HepG2 (cell line): ENCODE measurements around the gene EYA2. TPM values are rescaled to one million over a fixed set of nuclear protein-coding genes. Genes with fewer than 3 reads are reported as not detected.

ENCODE experiments used
- ASH2L ChIP-seq: fragments of 300-600, 200-600 bp; sonication (generic); IDR thresholded peaks from 2 replicates; pipeline ENCODE4 v1.7.0; 2017; ENCODE audit warnings: low read depth, mild to moderate bottlenecking, moderate library complexity, mixed read lengths, low read length; ENCODE audit not compliant: insufficient read length
- BRF2 ChIP-seq: sonication (generic); formaldehyde crosslinking; IDR thresholded peaks from 2 replicates; pipeline ENCODE4 v1.8.1; 2022; ENCODE audit warnings: mild to moderate bottlenecking, missing genetic modification reagents
- CBX2 ChIP-seq, 2 experiments: fragments of 200-600 bp in 1 of 2; sonication (generic); formaldehyde crosslinking in 1 of 2; IDR thresholded peaks; 2 replicates each; pipeline versions ENCODE4 v1.7.0 to v1.8.1; 2018 to 2022; ENCODE audit warnings: low read depth in 2 of 2, low read length in 1 of 2, mild to moderate bottlenecking in 1 of 2, missing genetic modification reagents in 1 of 2
- DR1 ChIP-seq: sonication (generic); formaldehyde crosslinking; IDR thresholded peaks from 2 replicates; pipeline ENCODE4 v1.8.0; 2021; ENCODE audit warnings: mild to moderate bottlenecking, missing genetic modification reagents, inconsistent platforms
- FOXK1 ChIP-seq: sonication (generic); formaldehyde crosslinking; IDR thresholded peaks from 2 replicates; pipeline ENCODE4 v1.4.0; 2020; ENCODE audit warnings: low read depth, missing genetic modification reagents, borderline replicate concordance
- GPBP1L1 ChIP-seq: sonication (generic); formaldehyde crosslinking; IDR thresholded peaks from 2 replicates; pipeline ENCODE4 v1.5.0; 2020; ENCODE audit warnings: mild to moderate bottlenecking, missing genetic modification reagents
- JUNB ChIP-seq: sonication (generic); formaldehyde crosslinking; IDR thresholded peaks from 2 replicates; pipeline ENCODE4 v1.8.0; 2022; ENCODE audit warnings: missing genetic modification reagents, mild to moderate bottlenecking, borderline replicate concordance
- KDM4B ChIP-seq: sonication (generic); formaldehyde crosslinking; IDR thresholded peaks from 2 replicates; pipeline ENCODE4 v1.4.0; 2020; ENCODE audit warnings: missing genetic modification reagents
- NRL ChIP-seq: sonication (generic); formaldehyde crosslinking; IDR thresholded peaks from 2 replicates; pipeline ENCODE4 v1.5.0; 2020; ENCODE audit warnings: missing genetic modification reagents, mild to moderate bottlenecking, moderate library complexity, borderline replicate concordance
- PATZ1 ChIP-seq: sonication (generic); formaldehyde crosslinking; IDR thresholded peaks from 2 replicates; pipeline ENCODE4 v1.4.0; 2020; ENCODE audit warnings: missing genetic modification reagents
- PHF21A ChIP-seq: sonication (generic); formaldehyde crosslinking; IDR thresholded peaks from 2 replicates; pipeline ENCODE4 v1.5.0; 2020; ENCODE audit warnings: mild to moderate bottlenecking, missing genetic modification reagents
- RBAK ChIP-seq: sonication (generic); formaldehyde crosslinking; IDR thresholded peaks from 2 replicates; pipeline ENCODE4 v1.5.1; 2020; ENCODE audit warnings: mild to moderate bottlenecking, missing genetic modification reagents
- SIN3A ChIP-seq: IDR thresholded peaks from 2 replicates; pipeline ENCODE4 v1.6.1; 2011; ENCODE audit warnings: low read depth, mild to moderate bottlenecking, control low read depth, low read length, borderline replicate concordance
- SOX6 ChIP-seq, 2 experiments: fragments of 450-650 bp in 1 of 2; sonication (generic) in 1 of 2; formaldehyde crosslinking in 1 of 2; IDR thresholded peaks; 2 replicates each; pipeline versions ENCODE4 v1.4.0 to v1.6.1; 2017 to 2020; ENCODE audit warnings: antibody characterized with exemption in 1 of 2, mild to moderate bottlenecking in 1 of 2, missing genetic modification reagents in 1 of 2
- TEAD3 ChIP-seq: optimal IDR thresholded peaks from 2 replicates; pipeline ENCODE3; 2016; ENCODE audit warnings: borderline replicate concordance
- TGIF2 ChIP-seq: IDR thresholded peaks from 2 replicates; pipeline ENCODE4 v1.6.1; 2016; ENCODE audit warnings: control low read depth, missing compliant biosample characterization
- TMF1 ChIP-seq: sonication (generic); formaldehyde crosslinking; IDR thresholded peaks from 2 replicates; pipeline ENCODE4 v1.8.1; 2022; ENCODE audit warnings: low read depth, missing genetic modification reagents
- YY1 ChIP-seq: IDR thresholded peaks from 2 replicates; pipeline ENCODE4 v1.6.1; 2011; ENCODE audit warnings: low read length, low read depth, moderate library complexity, mild to moderate bottlenecking; ENCODE audit not compliant: insufficient read depth, insufficient replicate concordance
- ZFP36L2 ChIP-seq: sonication (generic); formaldehyde crosslinking; IDR thresholded peaks from 2 replicates; pipeline ENCODE4 v1.4.0; 2020; ENCODE audit warnings: missing genetic modification reagents
- ZNF512B ChIP-seq: sonication (generic); formaldehyde crosslinking; IDR thresholded peaks from 2 replicates; pipeline ENCODE4 v1.5.1; 2020; ENCODE audit warnings: missing genetic modification reagents, mild to moderate bottlenecking, borderline replicate concordance
- ZNF552 ChIP-seq: sonication (generic); formaldehyde crosslinking; IDR thresholded peaks from 2 replicates; pipeline ENCODE4 v1.9.0; 2022; ENCODE audit warnings: missing genetic modification reagents, mild to moderate bottlenecking, borderline replicate concordance
- ZNF740 ChIP-seq: sonication (generic); formaldehyde crosslinking; IDR thresholded peaks from 2 replicates; pipeline ENCODE4 v1.4.0; 2020; ENCODE audit warnings: missing genetic modification reagents
- ZSCAN21 ChIP-seq: sonication (generic); formaldehyde crosslinking; IDR thresholded peaks from 2 replicates; pipeline ENCODE4 v1.8.0; 2022; ENCODE audit warnings: mild to moderate bottlenecking, missing genetic modification reagents, moderate library complexity, borderline replicate concordance
- polyA plus RNA-seq, 8 experiments: library from polyadenylated mRNA; depleted of rRNA in 3 of 8; stranded (reverse) in 7 of 8; unstranded in 1 of 8; fragments of >200 nt; fragmentation: Illumina TruSeq in 4 of 8; extraction: Trizol in 4 of 8; gene quantifications; 2 replicates each; pipeline versions ENCODE4 v1.2.1 to v1.2.3, GENCODE V29; 2011 to 2016; ENCODE audit warnings: low read depth in 4 of 8, missing spikeins in 1 of 8, mixed read lengths in 1 of 8; ENCODE audit not compliant: insufficient read depth in 1 of 8
- total RNA-seq, 5 experiments: library from RNA; depleted of rRNA; stranded (reverse); fragments of >200 nt; fragmentation: Illumina TruSeq; extraction: Trizol; gene quantifications; 2 replicates each; pipeline ENCODE4 v1.2.3, GENCODE V29; 2016; ENCODE audit warnings: low read depth in 1 of 5

Gene EYA2
- total and polyA plus RNA-seq, 2 of the 13 experiments (the other 11 are each of a cell fraction or from before 2014, with no cell fraction given): not detected

- TF ChIP-seq ZFP36L2 (CRISPR knock-in tag): no peak
- TF ChIP-seq TGIF2 (CRISPR knock-in tag): no peak
- no peak for TF ChIP-seq FOXK1 (CRISPR knock-in tag)
- TF ChIP-seq CBX2 (IDR thresholded peaks at IDR 0.05; ENCODE audit: low read depth, low read length): no peak
- no peak for TF ChIP-seq CBX2 (CRISPR knock-in tag; IDR thresholded peaks at IDR 0.05; ENCODE audit: low read depth)
- 0 out of 2 replicates have a peak, but pooled peaks have one; percentile 6 for TF ChIP-seq PHF21A (CRISPR knock-in tag)
- TF ChIP-seq PATZ1 (CRISPR knock-in tag): no peak
- TF ChIP-seq SIN3A: no peak
- TF ChIP-seq ZSCAN21: no peak
- TF ChIP-seq GPBP1L1 (CRISPR knock-in tag): no peak
- no peak for TF ChIP-seq YY1
- TF ChIP-seq TEAD3: peak; percentile 71
- no peak for TF ChIP-seq KDM4B (CRISPR knock-in tag)
- no peak for TF ChIP-seq ZNF740
- TF ChIP-seq ZNF552 (CRISPR knock-in tag): no peak
- no peak for TF ChIP-seq BRF2 (CRISPR knock-in tag)
- no peak for TF ChIP-seq ZNF512B
- TF ChIP-seq JUNB (CRISPR knock-in tag): no peak
- TF ChIP-seq RBAK: no peak
- no peak for TF ChIP-seq ASH2L
- TF ChIP-seq SOX6 (IDR thresholded peaks at IDR 0.05): no peak
- TF ChIP-seq SOX6 (CRISPR knock-in tag; IDR thresholded peaks at IDR 0.05): no peak
- TF ChIP-seq NRL (CRISPR knock-in tag): no peak
- TF ChIP-seq DR1: 0 out of 2 replicates have a peak, but pooled peaks have one; percentile 5
- TF ChIP-seq TMF1 (CRISPR knock-in tag): 0 out of 2 replicates have a peak, but pooled peaks have one; percentile 15
These were observed 300.9 kb downstream of the EYA2 start (continued) for GRCh38 chr20:47195573-47195972.
